Activated CD4-positive, alpha-beta T cell treated with anti-CD3 and anti-CD28 coated beads, Interleukin-2, amount 50 U/mL, for 16 hours (primary cell): Measurements from ENCODE around the gene TMEM187.

ENCODE experiments used
- DNase-seq: peaks from one replicate; pipeline ENCODE4 v3.0.0-alpha.2; 2020

The TMEM187 gene

GRCh38 chrX:153972368-153973126 is at the start of gene TMEM187:
TSS of gene TMEM187 (plus strand) at chrX:153972754. CDS start at chrX:153982063, 9,309 bp downstream.
- peak; percentile 96 for DNase-seq

GRCh38 chrX:153922932-153923857 is 49.4 kb upstream of the TMEM187 start:
- DNase-seq = peak; percentile 35

DNA sequence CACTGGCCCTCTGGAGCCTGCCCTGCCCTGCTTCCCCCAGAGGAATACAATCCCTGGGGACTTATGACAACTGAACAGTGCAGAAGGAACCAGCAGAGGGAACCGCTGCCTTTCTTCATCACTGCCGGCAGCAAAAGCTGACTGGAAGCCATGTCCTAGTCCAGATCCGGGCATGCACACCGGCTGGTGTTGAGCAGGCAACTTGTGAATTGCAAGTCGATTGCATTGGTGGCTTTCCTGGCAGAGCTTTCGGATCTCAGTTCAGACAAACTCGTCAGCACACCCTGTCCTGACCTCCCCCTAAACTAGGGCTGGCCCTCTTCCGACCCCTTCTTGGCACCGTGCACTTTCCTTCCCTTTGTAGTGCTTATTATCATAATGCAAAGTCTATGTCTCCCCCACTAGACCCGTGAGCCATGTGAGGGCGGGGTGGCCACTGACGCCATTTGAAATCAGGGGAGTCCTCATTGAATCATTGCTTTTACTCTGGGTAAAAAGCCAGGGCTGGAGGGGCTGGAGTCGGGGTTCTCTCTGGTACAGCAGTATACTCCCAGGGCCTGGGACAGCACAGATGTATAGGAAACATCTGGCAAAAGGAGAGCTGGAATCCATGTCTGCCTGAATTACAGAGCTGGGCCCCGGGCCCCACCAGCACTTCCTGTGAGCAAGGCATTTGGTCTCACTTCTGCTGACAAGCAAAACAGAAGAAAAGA is 48.2 kb upstream of the TMEM187 start:
- peak; percentile 44 for DNase-seq

- DNase-seq = peak; percentile 51
These were observed 47.2 kb upstream of the TMEM187 start for GRCh38 chrX:153925387-153925738.

DNA sequence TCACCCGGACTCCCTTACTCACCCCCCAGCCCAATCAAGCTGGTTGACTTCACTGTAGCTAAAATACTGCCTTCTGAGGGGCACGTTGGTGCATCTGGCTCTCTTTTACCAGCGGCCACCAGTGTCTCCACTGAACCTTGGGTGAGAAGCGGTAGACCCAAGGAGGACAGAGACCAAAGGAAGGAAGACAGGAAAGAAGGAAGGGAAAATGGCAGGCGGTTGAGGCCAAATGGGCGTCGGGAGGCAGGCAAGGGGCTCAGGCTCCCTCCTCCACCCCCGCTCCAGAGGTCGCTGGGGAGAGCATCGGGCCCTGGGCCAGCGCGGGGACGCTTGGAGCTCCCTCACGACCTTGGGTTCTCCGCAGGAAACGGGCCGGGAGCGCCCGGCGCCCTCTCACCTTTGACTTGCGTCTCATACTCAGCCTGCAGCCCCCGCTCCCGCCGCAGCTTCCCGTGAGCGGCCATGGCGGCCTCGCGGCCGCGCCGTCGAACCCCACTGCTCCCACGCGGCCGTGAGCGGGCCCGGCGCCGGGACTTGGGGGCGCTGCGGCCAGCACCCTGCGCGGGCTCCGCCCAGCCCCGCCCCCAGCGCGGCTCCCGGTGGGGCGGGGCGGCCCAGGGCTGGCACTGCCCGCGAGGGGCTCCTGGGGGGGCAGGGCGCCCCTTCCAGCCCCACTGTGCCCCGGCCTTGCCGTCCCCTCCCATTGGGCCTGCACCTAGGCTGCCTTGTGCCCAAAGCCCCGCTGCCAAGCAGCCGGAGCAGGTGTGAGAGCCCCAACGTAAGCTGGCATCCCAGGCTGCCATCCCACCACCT is 46.6 kb upstream of the TMEM187 start, which contains the start of gene ARHGAP4:
ARHGAP4 (minus strand) TSS at position 526 of the 813 bp plus-strand sequence; CDS start at position 464, 62 bp downstream.
- peak; percentile 56 for DNase-seq

DNA sequence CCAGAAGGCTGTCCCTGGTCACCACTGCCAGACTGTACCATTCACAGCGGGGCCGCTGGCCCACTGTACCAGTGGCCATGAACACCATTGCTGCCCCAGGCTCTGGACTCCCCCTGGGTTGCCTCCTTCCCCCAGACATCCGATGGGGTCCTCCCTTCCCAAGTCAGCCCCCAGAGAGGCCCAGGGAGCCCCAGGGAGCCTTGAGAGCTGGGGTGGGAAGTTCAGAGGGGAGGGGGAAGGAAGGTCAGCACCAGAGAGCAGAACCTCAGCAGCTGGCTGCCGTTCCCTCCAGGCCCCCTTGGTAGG is 46.0 kb upstream of the TMEM187 start:
- DNase-seq = no peak

DNA sequence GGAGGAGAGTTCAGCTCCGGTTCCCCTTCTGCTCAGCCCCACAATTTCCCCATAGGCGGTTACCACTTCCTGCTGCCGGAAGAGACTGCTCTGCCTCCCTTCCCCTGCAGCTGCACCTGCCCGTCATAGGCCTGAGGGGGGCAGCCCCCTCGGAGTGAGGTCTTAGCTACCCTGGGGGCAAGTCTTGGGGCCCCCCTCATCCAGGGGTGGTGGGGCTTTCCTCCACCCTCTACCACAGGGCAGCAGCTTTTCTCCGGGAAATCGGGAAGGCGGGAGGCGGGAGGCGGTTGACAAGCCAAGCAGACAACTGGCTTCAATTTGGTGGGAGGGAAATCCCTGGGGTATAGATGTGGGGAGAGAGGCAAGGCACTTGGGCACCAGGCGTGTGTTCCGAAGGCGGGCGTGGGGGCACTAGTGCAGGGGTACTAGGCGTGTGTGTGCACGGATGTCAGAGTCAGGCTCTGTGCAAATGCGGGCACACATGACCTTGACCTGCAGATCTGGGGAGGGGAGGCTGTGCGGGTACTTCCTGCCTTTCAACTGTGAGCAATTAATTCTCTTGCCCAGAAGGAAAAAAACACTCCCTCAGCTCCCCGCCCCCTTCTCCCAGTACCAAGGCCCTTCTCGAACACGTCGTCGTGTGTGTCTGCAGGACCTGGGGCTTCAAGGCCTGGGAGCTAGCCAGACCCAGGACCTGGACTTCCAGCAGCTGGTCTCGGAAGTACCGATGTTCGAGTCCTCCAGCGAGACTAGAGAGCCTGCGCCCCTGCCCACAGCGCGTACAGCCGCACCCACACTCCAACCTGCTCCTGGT is 45.5 kb upstream of the TMEM187 start:
- peak; percentile 88 for DNase-seq

DNA sequence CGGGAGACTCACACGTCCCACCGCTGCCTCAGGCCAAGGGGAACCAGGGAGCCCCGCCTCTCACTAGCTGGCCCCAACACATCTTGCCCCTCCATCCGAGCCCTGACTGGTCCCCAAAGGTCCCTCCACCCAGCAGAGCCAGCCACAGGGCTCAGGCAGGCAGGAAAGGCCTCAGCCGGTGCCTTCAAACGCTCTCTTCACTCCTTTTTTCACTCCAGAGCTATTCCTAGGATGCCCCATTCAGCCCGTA is 45.0 kb upstream of the TMEM187 start:
- no peak for DNase-seq

DNA sequence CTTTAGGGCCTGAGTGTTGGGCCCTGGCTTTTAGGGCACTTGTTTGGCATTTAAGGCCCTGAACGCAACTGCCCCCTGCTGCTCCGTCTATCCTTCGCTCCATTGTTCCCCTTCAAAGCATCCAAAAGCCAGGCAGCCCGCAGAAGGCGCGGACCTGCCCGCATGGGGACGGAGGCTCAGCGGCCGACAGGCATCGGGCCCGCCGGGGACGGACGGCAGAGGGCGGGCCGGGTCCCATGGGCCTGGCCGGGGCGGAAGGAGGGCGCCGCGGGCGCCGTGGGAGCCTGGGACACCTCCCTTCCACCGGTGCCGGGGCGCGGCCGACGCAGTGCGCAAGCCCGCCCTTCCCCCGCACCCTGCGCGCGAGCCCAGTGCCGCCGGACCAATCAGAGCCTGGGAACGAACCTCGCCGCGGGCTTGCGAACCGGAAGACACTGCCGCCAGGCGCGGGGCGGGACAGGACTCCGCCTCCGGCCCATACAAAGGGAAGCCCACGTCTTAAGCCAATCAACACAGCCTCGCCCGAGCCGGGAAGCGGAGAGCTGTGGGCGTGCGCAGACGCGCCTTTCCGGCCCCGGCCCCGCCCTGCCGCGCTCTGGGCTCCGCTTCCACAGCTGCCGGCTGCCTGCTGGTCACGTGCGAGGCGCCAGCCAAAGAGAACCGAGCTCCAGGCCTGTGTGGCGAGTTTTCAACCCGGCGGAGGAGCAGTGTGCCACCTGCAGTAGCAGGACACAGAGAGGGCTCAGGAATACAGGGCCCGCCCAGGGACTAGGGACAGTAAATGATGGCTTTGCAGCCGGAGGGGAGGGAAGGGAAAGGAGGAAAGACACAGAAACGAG is 44.4 kb upstream of the TMEM187 start:
- DNase-seq = peak; percentile 99

DNA sequence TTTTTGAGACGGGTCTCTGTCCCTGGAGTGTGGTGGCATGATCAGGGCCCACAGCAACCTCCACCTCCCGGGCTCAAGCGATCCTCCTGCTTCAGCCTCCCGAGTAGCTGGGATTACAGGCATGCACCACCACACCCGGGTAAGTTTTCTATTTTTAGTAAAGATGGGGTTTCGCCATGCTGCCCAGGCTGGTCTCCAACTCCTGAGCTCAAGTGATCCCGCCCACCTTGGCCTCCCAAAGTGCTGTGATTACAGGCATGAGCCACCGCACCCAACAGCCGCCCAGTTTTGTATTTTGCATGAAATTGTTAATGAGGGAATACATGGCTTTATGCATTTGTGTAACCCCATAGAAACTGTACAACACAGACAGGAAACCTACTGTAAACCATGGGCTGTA is 43.7 kb upstream of the TMEM187 start:
- DNase-seq = no peak

- no peak for DNase-seq
These were observed 43.0 kb upstream of the TMEM187 start for GRCh38 chrX:153929576-153929975.

DNA sequence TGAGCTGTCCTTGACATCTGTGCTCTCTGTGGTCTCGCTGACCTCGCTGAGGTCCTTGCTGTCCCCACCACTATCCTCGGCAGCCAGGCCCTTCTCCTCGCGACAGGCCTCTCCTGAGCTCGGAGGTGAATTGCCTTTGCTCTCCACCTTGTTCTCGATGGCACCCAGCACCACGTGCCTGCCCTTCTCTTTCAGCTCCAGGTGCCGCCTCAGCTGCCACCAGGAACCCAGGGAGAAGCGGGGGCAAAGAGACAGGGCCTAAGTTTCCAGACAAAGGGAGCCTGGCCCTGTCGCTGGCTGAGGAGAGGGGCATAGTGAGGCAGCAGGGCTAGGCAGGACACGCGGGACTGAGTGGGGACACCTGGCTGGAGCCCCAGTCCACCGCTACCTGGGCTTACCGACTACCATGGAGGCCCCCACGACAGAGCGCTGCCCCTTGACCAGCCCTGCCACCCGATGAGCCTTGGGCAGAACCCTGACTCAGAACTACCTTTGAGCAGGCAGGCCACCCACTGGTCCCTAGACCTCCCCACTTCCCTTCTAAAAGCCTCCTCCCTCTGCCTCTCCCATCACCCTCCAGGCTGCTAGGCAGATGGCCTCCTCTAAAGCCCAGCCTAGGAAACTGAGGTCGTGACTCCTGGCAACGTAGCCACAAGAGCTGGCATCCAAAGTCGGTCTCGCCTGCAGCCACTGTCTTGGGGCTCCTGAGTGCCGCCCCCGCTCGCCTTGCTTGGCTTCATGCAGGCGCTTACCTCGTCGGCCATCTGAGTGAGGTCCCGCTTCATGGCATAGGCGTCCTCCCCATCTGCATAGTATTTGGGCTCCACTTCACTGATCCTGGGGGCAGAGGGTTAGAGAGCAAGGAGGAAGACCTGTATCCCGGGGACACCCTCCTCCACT is 42.3 kb upstream of the TMEM187 start:
- DNase-seq = no peak

GRCh38 chrX:153931151-153931550 is 41.4 kb upstream of the TMEM187 start:
- DNase-seq = no peak

GRCh38 chrX:153931748-153932147 is 40.8 kb upstream of the TMEM187 start:
- no peak for DNase-seq

GRCh38 chrX:153932220-153932915 is 40.2 kb upstream of the TMEM187 start:
- no peak for DNase-seq

GRCh38 chrX:153933748-153934147 is 38.8 kb upstream of the TMEM187 start:
- DNase-seq = no peak

DNA sequence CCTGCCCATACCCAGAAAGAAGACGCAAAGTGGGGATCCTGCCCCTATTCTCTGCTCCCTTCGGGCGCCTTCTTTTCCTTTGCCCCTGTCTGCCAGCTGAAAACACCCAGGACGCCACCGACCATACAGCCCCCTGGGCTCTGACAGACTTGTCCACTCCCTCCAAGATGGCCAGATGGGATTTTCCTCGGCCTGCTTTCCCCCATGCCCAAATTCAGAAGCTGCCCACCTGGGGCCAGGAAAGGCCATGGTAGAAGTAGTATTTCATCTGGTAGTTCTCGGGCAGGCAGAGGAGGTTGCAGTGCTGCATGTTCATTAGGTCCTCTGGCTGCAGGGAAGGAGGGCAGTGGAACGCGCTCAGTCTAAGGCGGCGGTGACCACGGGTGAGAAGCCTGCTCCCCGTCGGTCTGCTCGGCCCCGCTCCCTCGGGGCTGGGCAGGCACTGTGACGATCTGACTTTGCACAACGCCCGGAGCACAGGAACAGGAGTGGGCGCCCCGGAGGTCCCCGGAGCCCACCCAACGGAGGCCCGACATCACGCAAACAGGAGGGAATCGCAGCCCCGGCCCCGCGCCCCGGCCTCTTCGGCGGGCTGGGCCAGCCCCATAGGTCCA is 38.3 kb upstream of the TMEM187 start:
- no peak for DNase-seq

DNA sequence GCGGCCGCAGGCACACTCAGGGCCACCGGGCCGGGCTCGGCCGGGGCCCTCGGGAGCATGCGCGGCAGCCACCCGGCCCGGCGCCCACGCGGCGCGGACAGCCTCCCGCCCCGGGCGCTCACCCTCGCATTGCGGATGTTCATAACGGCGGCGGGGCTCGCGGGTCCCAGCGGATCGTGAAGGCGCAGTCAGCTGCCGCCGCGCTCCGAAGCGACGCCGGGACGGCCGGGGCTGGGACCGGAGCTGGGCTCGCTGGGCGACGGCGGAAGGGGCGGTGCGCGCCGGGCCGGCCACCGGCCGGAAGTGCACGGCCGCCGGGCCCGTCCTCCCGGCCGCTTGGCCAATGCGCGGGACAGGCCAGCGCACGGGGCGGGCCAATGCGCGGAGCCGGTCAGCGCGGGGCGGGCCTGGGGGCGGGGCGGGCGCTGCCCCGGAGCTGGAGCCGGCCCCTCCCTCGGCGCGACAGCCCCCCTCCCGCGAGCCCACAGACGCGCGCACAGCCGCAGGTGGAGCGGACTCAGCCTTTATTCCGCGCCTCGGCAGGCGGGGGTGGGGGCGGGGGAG is 37.7 kb upstream of the TMEM187 start, which contains the start of gene NAA10:
NAA10 (minus strand) TSS at position 276 of the 564 bp plus-strand sequence; CDS start at position 143, 133 bp downstream.
- DNase-seq = peak; percentile 77
